ENCODE data around the gene SARM1.

The SARM1 gene

DNA sequence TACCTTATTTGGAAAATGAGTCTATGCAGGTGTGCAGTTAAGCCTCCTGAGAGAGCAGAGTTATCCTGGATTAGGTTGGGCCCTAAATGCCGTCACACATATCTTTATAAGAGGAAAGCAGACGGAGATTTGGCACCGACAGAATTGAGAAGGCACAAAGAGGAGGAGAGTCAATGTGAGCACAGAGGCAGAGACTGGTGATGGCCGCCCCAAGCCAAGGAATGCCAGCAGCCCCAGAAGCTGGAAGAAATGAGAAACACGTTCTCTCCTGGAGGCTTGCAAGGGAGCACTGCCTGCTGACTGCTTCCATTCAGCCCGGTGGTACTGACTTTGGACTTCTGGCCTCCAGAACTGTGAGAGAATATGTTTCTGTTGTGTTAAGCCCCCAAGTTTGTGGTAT is 31.4 kb downstream of the SARM1 start:
- Histone ChIP-seq H3K4me1 (ENCODE audit: low read depth, poor library complexity, severe bottlenecking) (no peaks in the 10 kb centered on the region), H3K4me3 (IDR thresholded peaks at IDR 0.05; ENCODE audit: insufficient read depth, low read depth, low read length) (no peak overlapping the region), H2AFZ (ENCODE audit: low read depth) (no peak overlapping the region), H3K27me3 (ENCODE audit: insufficient read depth, low read depth) (no peaks in the 10 kb centered on the region), H3K9ac (no peak overlapping the region), H3K79me2 (ENCODE audit: insufficient read depth, low read depth) (no peaks in the 10 kb centered on the region), H3K4me2 (no peak overlapping the region), H4K20me1 (ENCODE audit: insufficient read depth) (no peaks in the 10 kb centered on the region), H3K27ac (no peak overlapping the region), H3K36me3 (ENCODE audit: insufficient read depth) (no peaks in the 10 kb centered on the region)
- TF ChIP-seq, protein P1, sequence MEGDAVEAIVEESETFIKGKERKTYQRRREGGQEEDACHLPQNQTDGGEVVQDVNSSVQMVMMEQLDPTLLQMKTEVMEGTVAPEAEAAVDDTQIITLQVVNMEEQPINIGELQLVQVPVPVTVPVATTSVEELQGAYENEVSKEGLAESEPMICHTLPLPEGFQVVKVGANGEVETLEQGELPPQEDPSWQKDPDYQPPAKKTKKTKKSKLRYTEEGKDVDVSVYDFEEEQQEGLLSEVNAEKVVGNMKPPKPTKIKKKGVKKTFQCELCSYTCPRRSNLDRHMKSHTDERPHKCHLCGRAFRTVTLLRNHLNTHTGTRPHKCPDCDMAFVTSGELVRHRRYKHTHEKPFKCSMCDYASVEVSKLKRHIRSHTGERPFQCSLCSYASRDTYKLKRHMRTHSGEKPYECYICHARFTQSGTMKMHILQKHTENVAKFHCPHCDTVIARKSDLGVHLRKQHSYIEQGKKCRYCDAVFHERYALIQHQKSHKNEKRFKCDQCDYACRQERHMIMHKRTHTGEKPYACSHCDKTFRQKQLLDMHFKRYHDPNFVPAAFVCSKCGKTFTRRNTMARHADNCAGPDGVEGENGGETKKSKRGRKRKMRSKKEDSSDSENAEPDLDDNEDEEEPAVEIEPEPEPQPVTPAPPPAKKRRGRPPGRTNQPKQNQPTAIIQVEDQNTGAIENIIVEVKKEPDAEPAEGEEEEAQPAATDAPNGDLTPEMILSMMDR (conservative IDR thresholded peaks at IDR 0.05; ENCODE audit: low read depth, low read length), result no peak

DNA sequence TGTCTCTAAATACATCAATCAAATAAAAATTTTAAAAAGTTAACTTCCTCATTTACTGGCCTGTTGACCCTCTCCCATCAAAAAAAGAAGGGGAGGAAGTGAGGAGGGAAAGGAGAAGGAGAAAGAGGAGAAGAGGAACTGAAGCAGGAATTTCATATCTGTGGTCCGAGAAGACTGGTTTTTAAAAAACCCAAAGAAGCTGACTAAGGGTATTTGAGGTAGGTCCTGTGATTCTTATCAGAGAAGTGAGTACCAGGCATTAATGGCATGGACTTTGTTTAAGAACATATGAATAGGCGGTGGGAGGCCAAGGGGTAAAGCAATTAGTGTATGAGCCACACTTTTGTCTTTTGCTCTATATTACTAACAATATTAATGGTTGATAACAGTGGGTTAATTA is 32.5 kb downstream of the SARM1 start:
- H2AFZ ChIP-seq (ENCODE audit: low read depth), result no peak overlapping the region
- H3K4me2 ChIP-seq, result no peak overlapping the region
- TF ChIP-seq, protein P1 (conservative IDR thresholded peaks at IDR 0.05; ENCODE audit: low read depth, low read length), result no peak
- H3K27ac ChIP-seq, result no peak overlapping the region
- no peaks in the 10 kb centered on the region for H4K20me1 ChIP-seq (ENCODE audit: insufficient read depth)
- no peaks in the 10 kb centered on the region for H3K36me3 ChIP-seq (ENCODE audit: insufficient read depth)
- H3K79me2 ChIP-seq (ENCODE audit: insufficient read depth, low read depth), result no peaks in the 10 kb centered on the region
- H3K4me1 ChIP-seq (ENCODE audit: low read depth, poor library complexity, severe bottlenecking), result no peaks in the 10 kb centered on the region
- H3K9ac ChIP-seq, result no peak overlapping the region
- no peak overlapping the region for H3K4me3 ChIP-seq (IDR thresholded peaks at IDR 0.05; ENCODE audit: insufficient read depth, low read depth, low read length)
- no peaks in the 10 kb centered on the region for H3K27me3 ChIP-seq (ENCODE audit: insufficient read depth, low read depth)

DNA sequence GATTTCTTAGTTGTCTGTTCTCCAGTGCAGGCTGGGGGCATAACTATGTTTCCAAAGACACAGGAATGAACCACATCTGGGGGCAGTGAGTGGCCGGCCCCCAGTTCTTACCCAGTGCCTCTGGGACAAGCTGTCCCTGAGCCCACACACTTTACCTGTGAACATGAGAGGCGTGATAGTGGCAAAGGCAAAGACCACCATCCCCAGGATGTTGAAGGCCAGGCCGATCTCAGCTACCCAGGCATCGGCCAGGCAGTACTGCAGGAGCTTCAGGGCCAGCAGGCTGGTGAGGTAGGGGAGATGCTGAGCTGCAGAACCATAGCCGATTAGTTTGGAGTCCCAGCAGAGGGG is 32.9 kb downstream of the SARM1 start:
- Histone ChIP-seq H3K36me3 (ENCODE audit: insufficient read depth) (no peaks in the 10 kb centered on the region), H3K4me1 (ENCODE audit: low read depth, poor library complexity, severe bottlenecking) (no peaks in the 10 kb centered on the region), H2AFZ (ENCODE audit: low read depth) (no peak overlapping the region), H3K27ac (no peak overlapping the region), H3K9ac (no peak overlapping the region), H3K27me3 (ENCODE audit: insufficient read depth, low read depth) (no peaks in the 10 kb centered on the region), H3K4me3 (IDR thresholded peaks at IDR 0.05; ENCODE audit: insufficient read depth, low read depth, low read length) (no peak overlapping the region), H3K4me2 (no peak overlapping the region), H3K79me2 (ENCODE audit: insufficient read depth, low read depth) (no peaks in the 10 kb centered on the region), H4K20me1 (ENCODE audit: insufficient read depth) (no peaks in the 10 kb centered on the region)
- TF ChIP-seq, protein P1 (conservative IDR thresholded peaks at IDR 0.05; ENCODE audit: low read depth, low read length), result no peak

DNA sequence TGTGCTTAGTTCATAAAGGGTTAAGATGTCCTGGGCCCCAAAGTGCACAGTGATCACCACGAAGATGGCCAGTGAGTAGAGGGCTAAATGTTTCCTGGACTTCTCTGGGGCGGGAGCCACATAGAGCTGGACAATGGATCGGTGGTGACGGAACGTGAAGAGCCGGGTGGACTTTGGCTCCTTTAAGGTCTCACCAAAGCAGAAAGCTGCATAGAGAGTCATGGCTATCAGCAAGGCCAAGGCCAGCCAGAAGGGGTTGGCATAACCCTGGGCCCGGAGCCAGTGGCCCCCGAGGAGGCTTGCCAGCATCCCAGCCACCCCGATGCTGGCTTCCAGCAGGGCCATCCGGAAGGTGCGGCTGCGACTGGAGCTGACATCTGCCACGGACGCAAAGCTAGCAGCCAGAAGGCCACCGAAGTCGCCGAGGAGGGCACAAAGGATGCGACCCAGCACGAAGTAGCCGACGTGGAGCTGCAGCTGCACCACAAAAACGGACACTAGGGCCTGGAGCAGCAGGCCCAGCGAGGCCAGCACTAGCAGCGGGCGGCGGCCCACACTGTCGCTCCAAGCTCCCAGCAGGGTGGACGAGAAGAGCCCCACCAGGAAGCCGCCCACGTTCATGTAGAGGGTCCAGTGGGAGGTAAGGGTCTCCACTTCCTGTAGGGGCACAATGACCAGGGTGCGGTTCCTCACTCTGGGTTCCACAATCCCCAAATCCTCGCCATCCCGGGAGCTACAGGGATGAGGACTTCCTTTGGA is 33.5 kb downstream of the SARM1 start:
- H3K4me1 ChIP-seq (ENCODE audit: low read depth, poor library complexity, severe bottlenecking), result no peaks in the 10 kb centered on the region
- no peaks in the 10 kb centered on the region for H3K27me3 ChIP-seq (ENCODE audit: insufficient read depth, low read depth)
- H3K36me3 ChIP-seq (ENCODE audit: insufficient read depth), result no peaks in the 10 kb centered on the region
- no peak overlapping the region for H3K9ac ChIP-seq
- peak overlapping the region; percentile 42 for H3K4me3 ChIP-seq (IDR thresholded peaks at IDR 0.05; ENCODE audit: insufficient read depth, low read depth, low read length)
- TF ChIP-seq, protein P1 (conservative IDR thresholded peaks at IDR 0.05; ENCODE audit: low read depth, low read length), result no peak
- H3K4me2 ChIP-seq, result peak overlapping the region; percentile 58
- H3K79me2 ChIP-seq (ENCODE audit: insufficient read depth, low read depth), result no peaks in the 10 kb centered on the region
- no peak overlapping the region for H3K27ac ChIP-seq
- no peaks in the 10 kb centered on the region for H4K20me1 ChIP-seq (ENCODE audit: insufficient read depth)
- peak overlapping the region; percentile 92; the same call in 1 of the 2 replicates for H2AFZ ChIP-seq (ENCODE audit: low read depth)
